HCT116 (cell line): ENCODE data around the gene YDJC.
"Not testable (repeated sequence)": the region's sequence is repeated elsewhere in the genome, so short reads cannot be mapped to it uniquely, and the experiment has no call there.

Source experiments
- ATF3 ChIP-seq: IDR thresholded peaks from 2 replicates; pipeline ENCODE4 v1.6.1; 2012
- CBX3 ChIP-seq: IDR thresholded peaks from 2 replicates; pipeline ENCODE4 v1.6.1; 2012; ENCODE audit warnings: low read depth
- CEBPB ChIP-seq: IDR thresholded peaks from 2 replicates; pipeline ENCODE4 v1.6.1; 2012; ENCODE audit warnings: low read depth
- CTCF ChIP-seq, 3 experiments: fragments of 200-600 bp in 1 of 3; sonication (generic) in 1 of 3; IDR thresholded peaks in 2 of 3; conservative IDR thresholded peaks in 1 of 3; 2 replicates each; pipeline ENCODE4 v1.5.1; 2012 to 2017; ENCODE audit warnings: low read depth in 2 of 3, low read length in 2 of 3, antibody characterized with exemption in 1 of 3, borderline replicate concordance in 1 of 3, control low read depth in 1 of 3, mild to moderate bottlenecking in 1 of 3, mixed read lengths in 1 of 3, mixed run types in 1 of 3, moderate library complexity in 1 of 3; ENCODE audit not compliant: insufficient read depth in 1 of 3
- EZH2 ChIP-seq: fragments of 200-600 bp; sonication (generic); IDR thresholded peaks from 2 replicates; pipeline ENCODE4 v1.6.1; 2017; ENCODE audit warnings: antibody characterized with exemption, mixed run types
- MAX ChIP-seq: IDR thresholded peaks from 2 replicates; pipeline ENCODE4 v1.6.1; 2012
- POLR2A ChIP-seq: IDR thresholded peaks from 2 replicates; pipeline ENCODE4 v1.7.0; 2011; ENCODE audit warnings: borderline replicate concordance; ENCODE audit not compliant: insufficient read depth, insufficient read length; ENCODE audit errors: extremely low read depth
- POLR2AphosphoS5 ChIP-seq: IDR thresholded peaks from 2 replicates; pipeline ENCODE4 v1.6.1; 2011; ENCODE audit warnings: mild to moderate bottlenecking, low read depth, low read length, moderate library complexity
- RAD21 ChIP-seq: IDR thresholded peaks from 2 replicates; pipeline ENCODE4 v1.6.1; 2012; ENCODE audit warnings: low read depth, mild to moderate bottlenecking
- YY1 ChIP-seq: IDR thresholded peaks from 2 replicates; pipeline ENCODE4 v1.6.1; 2011; ENCODE audit warnings: low read length, low read depth, moderate library complexity, mild to moderate bottlenecking; ENCODE audit not compliant: insufficient replicate concordance; ENCODE audit errors: extremely low read depth
- ZNF274 ChIP-seq: fragments of 200-500 bp; sonication (Bioruptor generic); IDR thresholded peaks from 2 replicates; pipeline ENCODE4 v1.6.1; 2014; ENCODE audit warnings: mild to moderate bottlenecking, low read depth, low read length, inconsistent platforms

- not testable (repeated sequence) for TF ChIP-seq POLR2AphosphoS5; CTCF (IDR thresholded peaks at IDR 0.05 in 2 of 3, conservative IDR thresholded peaks at IDR 0.05 in 1 of 3; ENCODE audit: borderline replicate concordance in 1 of 3, insufficient read depth in 1 of 3, low read depth in 2 of 3, low read length in 2 of 3); POLR2A; RAD21; YY1; CEBPB; ATF3; CBX3; MAX; ZNF274; EZH2
These were observed 15.7 kb upstream of the YDJC start for GRCh38 chr22:21645513-21645912.
